ENCODE measurements around the gene C2CD4C.
"Not testable (repeated sequence)": the region's sequence is repeated elsewhere in the genome, so short reads cannot be mapped to it uniquely, and the experiment has no call there.

The C2CD4C gene

GRCh38 chr19:362154-362553, 46.8 kb downstream of the C2CD4C start:
- no peak for DNase-seq

DNA sequence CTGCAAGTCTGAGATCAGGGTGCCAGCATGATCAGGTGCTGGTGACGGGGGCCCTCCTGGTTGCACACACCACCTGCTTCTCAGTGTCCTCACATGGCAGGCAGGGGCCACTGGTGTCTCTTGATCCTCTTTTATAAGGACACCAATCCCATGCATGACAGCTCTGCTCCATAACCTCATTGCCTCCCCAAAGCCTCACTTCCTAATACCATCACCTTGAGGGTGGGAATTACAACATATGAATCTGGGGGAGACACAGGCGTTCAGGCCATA, 49.4 kb downstream of the C2CD4C start:
- DNase-seq, result no peak

- DNase-seq, result not testable (repeated sequence)
Measured at GRCh38 chr19:355536-355935, 53.4 kb downstream of the C2CD4C start.
